GM20000 (cell line): ENCODE data around the gene CYTL1.
A peak's percentile ranks its signal among the peaks of the same experiment; 100 is the strongest.

Experiments used
- DNase-seq: peaks from one replicate; pipeline ENCODE4 v3.0.0; 2012; ENCODE audit warnings: low spot score
- TF ChIP-seq, protein P1 (sequence below): IDR thresholded peaks from 2 replicates; pipeline ENCODE4 v1.5.1; 2012; ENCODE audit warnings: mild to moderate bottlenecking, control low read depth; ENCODE audit errors: extremely low read depth, missing control alignments

CYTL1 gene

DNA sequence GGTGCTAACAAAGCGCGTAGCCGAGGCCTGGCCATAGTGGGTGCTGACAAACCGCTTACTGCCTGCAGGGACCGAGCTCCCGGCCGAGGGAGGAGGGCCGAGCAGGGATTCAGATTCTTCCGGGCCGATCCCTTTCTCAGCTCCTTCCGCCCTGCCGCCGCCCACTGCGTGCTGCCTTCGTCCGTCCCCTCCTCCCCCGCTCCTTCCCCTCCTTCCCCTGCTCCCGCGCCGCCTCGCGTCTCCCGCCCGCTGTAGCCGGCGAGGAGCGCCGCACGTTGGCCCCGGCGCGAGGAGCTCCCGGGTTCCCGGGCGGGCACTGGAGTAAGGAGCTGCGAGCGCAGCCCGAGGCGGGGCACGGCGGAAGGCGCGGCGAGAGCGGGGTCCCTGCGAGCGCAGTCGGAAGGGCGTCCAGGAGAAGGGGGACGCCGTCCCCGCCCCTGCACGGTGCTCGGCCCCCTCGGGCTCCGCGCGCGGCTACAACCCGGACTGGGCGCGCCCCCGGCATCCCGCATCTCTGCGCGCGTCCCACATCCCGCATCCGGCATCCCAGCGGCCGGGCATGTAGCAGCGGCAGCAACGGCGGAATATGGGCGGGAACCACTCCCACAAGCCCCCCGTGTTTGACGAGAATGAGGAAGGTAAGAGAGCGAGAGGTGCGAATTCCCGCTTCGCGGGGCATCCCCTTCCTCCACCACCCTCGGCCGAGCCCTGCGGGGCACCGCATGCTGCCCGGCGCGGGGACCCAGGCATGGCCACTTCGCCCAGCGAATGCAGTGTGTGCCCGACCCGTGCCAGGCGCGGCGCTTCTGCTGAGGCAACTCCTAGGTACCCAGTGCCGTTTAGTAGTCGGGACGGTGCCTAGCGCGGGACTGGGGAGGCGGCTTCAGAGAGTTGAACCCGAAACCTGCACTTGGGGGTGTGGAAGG, 32.3 kb upstream of the CYTL1 start, which contains the start of gene STK32B:
STK32B (plus strand) TSS at position 203 of the 926 bp plus-strand sequence.
- TF ChIP-seq, protein P1, sequence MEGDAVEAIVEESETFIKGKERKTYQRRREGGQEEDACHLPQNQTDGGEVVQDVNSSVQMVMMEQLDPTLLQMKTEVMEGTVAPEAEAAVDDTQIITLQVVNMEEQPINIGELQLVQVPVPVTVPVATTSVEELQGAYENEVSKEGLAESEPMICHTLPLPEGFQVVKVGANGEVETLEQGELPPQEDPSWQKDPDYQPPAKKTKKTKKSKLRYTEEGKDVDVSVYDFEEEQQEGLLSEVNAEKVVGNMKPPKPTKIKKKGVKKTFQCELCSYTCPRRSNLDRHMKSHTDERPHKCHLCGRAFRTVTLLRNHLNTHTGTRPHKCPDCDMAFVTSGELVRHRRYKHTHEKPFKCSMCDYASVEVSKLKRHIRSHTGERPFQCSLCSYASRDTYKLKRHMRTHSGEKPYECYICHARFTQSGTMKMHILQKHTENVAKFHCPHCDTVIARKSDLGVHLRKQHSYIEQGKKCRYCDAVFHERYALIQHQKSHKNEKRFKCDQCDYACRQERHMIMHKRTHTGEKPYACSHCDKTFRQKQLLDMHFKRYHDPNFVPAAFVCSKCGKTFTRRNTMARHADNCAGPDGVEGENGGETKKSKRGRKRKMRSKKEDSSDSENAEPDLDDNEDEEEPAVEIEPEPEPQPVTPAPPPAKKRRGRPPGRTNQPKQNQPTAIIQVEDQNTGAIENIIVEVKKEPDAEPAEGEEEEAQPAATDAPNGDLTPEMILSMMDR: no peak
- peak; percentile 46 for DNase-seq

GRCh38 chr4:5050520-5051277, 31.4 kb upstream of the CYTL1 start:
- DNase-seq: peak; percentile 79
- TF ChIP-seq, protein P1: peak; percentile 30

- DNase-seq: no peak
- TF ChIP-seq, protein P1: no peak
These were observed 29.5 kb upstream of the CYTL1 start for GRCh38 chr4:5048721-5049120.

GRCh38 chr4:5045097-5045496, 25.8 kb upstream of the CYTL1 start:
- no peak for DNase-seq
- TF ChIP-seq, protein P1: no peak

DNA sequence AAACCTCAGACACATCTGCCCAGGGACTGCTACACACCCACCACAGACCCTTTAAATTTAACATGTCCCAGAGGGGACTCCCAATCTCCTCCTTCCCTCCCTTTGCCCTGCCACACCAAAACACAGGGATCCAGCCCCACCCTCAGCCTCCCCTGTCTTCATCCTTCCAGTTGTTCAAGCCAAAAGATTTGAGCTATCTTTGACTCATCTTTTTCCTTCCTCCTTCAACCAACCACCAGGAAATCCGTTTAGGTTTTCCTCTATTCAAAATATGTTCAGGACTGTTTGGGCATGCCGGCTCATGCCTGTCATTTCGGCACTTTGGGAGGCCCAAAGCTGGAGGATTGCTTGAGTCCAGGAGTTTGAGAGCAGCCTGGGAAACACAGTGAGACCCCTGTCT, 25.1 kb upstream of the CYTL1 start:
- TF ChIP-seq, protein P1: no peak
- no peak for DNase-seq

DNA sequence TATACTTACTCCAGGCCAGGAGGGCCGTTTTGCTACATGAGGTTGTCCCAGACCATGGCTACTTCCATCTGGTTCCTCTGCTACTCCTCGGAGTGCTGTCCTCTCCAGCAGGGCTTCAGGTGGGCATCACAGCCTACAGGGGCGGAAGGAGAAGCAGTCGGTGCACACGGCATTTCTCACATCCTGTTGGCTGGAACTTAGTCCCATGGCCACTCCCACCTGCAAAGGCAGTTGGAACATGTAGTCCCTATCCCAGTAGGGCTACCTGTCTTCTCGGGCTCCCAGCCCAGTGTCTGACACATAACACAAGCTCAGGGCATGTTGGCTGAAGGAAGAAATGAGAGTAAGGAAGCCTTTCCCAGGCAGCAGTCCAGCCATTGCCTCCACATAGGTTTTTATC, 24.3 kb upstream of the CYTL1 start:
- DNase-seq: no peak
- TF ChIP-seq, protein P1: no peak

- no peak for DNase-seq
These were observed 22.4 kb upstream of the CYTL1 start for GRCh38 chr4:5041699-5042098.

More at GRCh38 chr4:5041699-5042098, 22.4 kb upstream of the CYTL1 start:
- TF ChIP-seq, protein P1: no peak
